Spleen (tissue), 11 donors: Measurements from ENCODE around the gene PTK7. TPM values are rescaled to one million over a fixed set of nuclear protein-coding genes. Genes with fewer than 3 reads are reported as not detected.
"Not testable (repeated sequence)": the region's sequence is repeated elsewhere in the genome, so short reads cannot be mapped to it uniquely, and the experiment has no call there.

Experiments used
- DNase-seq: peaks from one replicate; pipeline ENCODE4 v3.0.0-alpha.2; 2020
- H3K27ac ChIP-seq, 8 donors: fragments of 200-600 bp; sonication (generic) in 7 of 8; 1 replicate in 4 of 8; 2 replicates in 4 of 8; pipeline versions ENCODE4 v1.5.0 to v1.8.0; 2016 to 2021; ENCODE audit warnings: inconsistent platforms in 4 of 8, mild to moderate bottlenecking in 4 of 8, moderate library complexity in 1 of 8
- H3K27me3 ChIP-seq, 7 donors: fragments of 200-600 bp; sonication (generic) in 6 of 7; replicated peaks in 1 of 7; 1 replicate in 4 of 7; 2 replicates in 3 of 7; pipeline versions ENCODE4 v1.5.0 to v1.8.0; 2016 to 2021; ENCODE audit warnings: inconsistent platforms in 3 of 7, mild to moderate bottlenecking in 1 of 7
- H3K36me3 ChIP-seq, 6 donors: fragments of 200-600 bp; sonication (generic) in 5 of 6; 1 replicate in 4 of 6; 2 replicates in 2 of 6; pipeline versions ENCODE4 v1.5.0 to v1.8.0; 2016 to 2021; ENCODE audit warnings: inconsistent platforms in 2 of 6
- H3K4me1 ChIP-seq, 6 donors: fragments of 200-600 bp; sonication (generic) in 5 of 6; 1 replicate in 3 of 6; 2 replicates in 3 of 6; pipeline versions ENCODE4 v1.5.0 to v1.8.0; 2016 to 2021; ENCODE audit warnings: inconsistent platforms in 3 of 6
- H3K4me3 ChIP-seq, 8 donors: fragments of 200-600 bp; sonication (generic) in 7 of 8; 1 replicate in 4 of 8; 2 replicates in 4 of 8; pipeline versions ENCODE4 v1.5.0 to v1.8.0; 2016 to 2021; ENCODE audit warnings: inconsistent platforms in 4 of 8, mild to moderate bottlenecking in 4 of 8, moderate library complexity in 2 of 8
- H3K9me3 ChIP-seq, 8 donors: fragments of 200-600 bp; sonication (generic) in 7 of 8; 1 replicate in 4 of 8; 2 replicates in 4 of 8; pipeline versions ENCODE4 v1.5.0 to v1.8.0; 2016 to 2021; ENCODE audit warnings: inconsistent platforms in 4 of 8
- POLR2A ChIP-seq, 3 donors: fragments of 450-650 bp; IDR thresholded peaks; one replicate each; pipeline ENCODE4 v1.5.1; 2017; ENCODE audit warnings: antibody characterized with exemption in 3 of 3, mild to moderate bottlenecking in 1 of 3
- POLR2AphosphoS5 ChIP-seq, 3 donors: sonication (generic); formaldehyde crosslinking; IDR thresholded peaks; one replicate each; pipeline ENCODE4 v1.5.1; 2017; ENCODE audit warnings: antibody characterized with exemption in 3 of 3
- WGBS, 5 donors: extraction: QIAGEN DNeasy Blood & Tissue Kit in 3 of 5; methylation state at CpG; one replicate each; pipeline versions ENCODE4 v1.1.5 to v1.1.7; 2013 to 2018; 5-methylcytosine and 5-hydroxymethylcytosine counted together
- intact Hi-C: fragments of 100-400 bp; cut with DNase I; formaldehyde crosslinking; loops from one replicate; pipeline ENCODE4 v1.15.0; 2023; ENCODE audit warnings: low total_unique reads
- polyA plus RNA-seq, 3 donors: library from polyadenylated mRNA; stranded (reverse); fragments of 200-250 nt; gene quantifications; one replicate each; pipeline ENCODE4 v1.2.1, GENCODE V29; 2013
- total RNA-seq, 7 donors: library from RNA; depleted of rRNA in 3 of 7; stranded (reverse); fragments of >200 nt in 3 of 7; fragmentation: NEBNext Ultra II Directional in 4 of 7; extraction: Animal tissue kit (Norgen Biotek cat#: 25700) in 4 of 7; gene quantifications; one replicate each; pipeline versions ENCODE4 v1.1.0 to v1.2.1, GENCODE V29; 2016 to 2021
- TF ChIP-seq, protein P1 (sequence below), 11 experiments: fragments of 200-600 bp in 7 of 11; fragments of 450-650 bp in 4 of 11; sonication (generic) in 4 of 11; IDR thresholded peaks in 8 of 11; conservative IDR thresholded peaks in 3 of 11; 1 replicate in 7 of 11; 2 replicates in 4 of 11; pipeline versions ENCODE4 v1.4.0 to v1.8.0; 2016 to 2021; ENCODE audit warnings: antibody characterized with exemption in 11 of 11, inconsistent platforms in 4 of 11, mild to moderate bottlenecking in 1 of 11
- donor health status: healthy with polysubstance abuse.
- donor health status: DM: no; HTN: no; CAD: no; lungs with moderate emphysema.
- donor health status: DM: no; HTN: no; CAD: no.
- donor health status: Bipolar disorder and iron deficiency.
- donor health status: healthy.
- donor health status: DM: no; HTN: no; CAD: no.
- donor health status: DM: yes; HTN: yes; CAD: no.

The PTK7 gene
- total and polyA plus RNA-seq, 10 donors, result 6.0 to 66.4 (median 25.9) TPM

GRCh38 chr6:43037197-43037596 is 38.9 kb upstream of the PTK7 start:
- H3K27ac ChIP-seq, result no peak overlapping the region
- DNase-seq, result no peak
- 84 to 94% (median 90%) methylated on average over 4 to 5 of the region's 5 CpGs for WGBS, 5 donors
- intact Hi-C loops, result no loop called here
- TF ChIP-seq POLR2AphosphoS5 (IDR thresholded peaks at IDR 0.05) (no peak), POLR2A (IDR thresholded peaks at IDR 0.05) (no peak)
- TF ChIP-seq, protein P1, sequence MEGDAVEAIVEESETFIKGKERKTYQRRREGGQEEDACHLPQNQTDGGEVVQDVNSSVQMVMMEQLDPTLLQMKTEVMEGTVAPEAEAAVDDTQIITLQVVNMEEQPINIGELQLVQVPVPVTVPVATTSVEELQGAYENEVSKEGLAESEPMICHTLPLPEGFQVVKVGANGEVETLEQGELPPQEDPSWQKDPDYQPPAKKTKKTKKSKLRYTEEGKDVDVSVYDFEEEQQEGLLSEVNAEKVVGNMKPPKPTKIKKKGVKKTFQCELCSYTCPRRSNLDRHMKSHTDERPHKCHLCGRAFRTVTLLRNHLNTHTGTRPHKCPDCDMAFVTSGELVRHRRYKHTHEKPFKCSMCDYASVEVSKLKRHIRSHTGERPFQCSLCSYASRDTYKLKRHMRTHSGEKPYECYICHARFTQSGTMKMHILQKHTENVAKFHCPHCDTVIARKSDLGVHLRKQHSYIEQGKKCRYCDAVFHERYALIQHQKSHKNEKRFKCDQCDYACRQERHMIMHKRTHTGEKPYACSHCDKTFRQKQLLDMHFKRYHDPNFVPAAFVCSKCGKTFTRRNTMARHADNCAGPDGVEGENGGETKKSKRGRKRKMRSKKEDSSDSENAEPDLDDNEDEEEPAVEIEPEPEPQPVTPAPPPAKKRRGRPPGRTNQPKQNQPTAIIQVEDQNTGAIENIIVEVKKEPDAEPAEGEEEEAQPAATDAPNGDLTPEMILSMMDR (IDR thresholded peaks at IDR 0.05 in 8 of 11, conservative IDR thresholded peaks at IDR 0.05 in 3 of 11), result no peak
- no peak overlapping the region for H3K4me3 ChIP-seq
- H3K4me1 ChIP-seq, result no peaks in the 10 kb centered on the region
- H3K9me3 ChIP-seq, result no peaks in the 10 kb centered on the region
- no peaks in the 10 kb centered on the region for H3K27me3 ChIP-seq
- H3K36me3 ChIP-seq, result peaks cover 0 to 98% (median 74%) of the 10 kb centered on the region in 6 donors

DNA sequence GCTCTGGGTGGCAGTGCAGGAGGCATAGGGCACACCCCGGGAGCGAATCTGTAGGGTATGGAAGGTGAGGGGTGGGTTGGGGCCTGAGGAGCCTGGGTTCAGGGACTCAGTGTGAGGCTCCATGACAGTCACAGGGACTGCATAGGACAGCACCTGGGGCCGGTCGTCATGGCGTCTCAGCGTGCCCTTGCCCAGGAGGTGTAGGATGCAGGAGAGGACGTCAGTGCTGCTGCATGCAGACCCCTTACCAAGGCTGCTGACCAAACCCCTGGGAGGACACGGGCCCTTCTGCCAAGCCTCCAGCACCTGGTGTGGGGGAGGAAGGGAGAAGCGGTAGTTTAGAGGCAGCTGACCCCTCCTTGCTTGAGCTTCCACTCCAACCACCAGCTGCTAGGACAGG is 38.4 kb upstream of the PTK7 start:
- Histone ChIP-seq H3K27ac (no peak overlapping the region), H3K9me3 (no peaks in the 10 kb centered on the region), H3K4me3 (no peak overlapping the region), H3K36me3 (peaks cover 0 to 98% (median 74%) of the 10 kb centered on the region in 6 donors), H3K4me1 (no peaks in the 10 kb centered on the region), H3K27me3 (no peaks in the 10 kb centered on the region)
- TF ChIP-seq POLR2A (IDR thresholded peaks at IDR 0.05) (no peak), POLR2AphosphoS5 (IDR thresholded peaks at IDR 0.05) (peak in 1 of 3 donors; percentile 9)
- TF ChIP-seq, protein P1 (IDR thresholded peaks at IDR 0.05 in 8 of 11, conservative IDR thresholded peaks at IDR 0.05 in 3 of 11), result no peak
- 71 to 92% (median 90%) methylated on average over 5 to 9 of the region's 9 CpGs for WGBS, 5 donors
- intact Hi-C loops, result no loop called here
- DNase-seq, result no peak

GRCh38 chr6:43038727-43039126 is 37.4 kb upstream of the PTK7 start:
- DNase-seq, result no peak
- intact Hi-C loops, result no loop called here
- WGBS, 5 donors, result 88 to 99% (median 91%) methylated on average over 9 of the region's 9 CpGs
- peaks cover 0 to 98% (median 78%) of the 10 kb centered on the region in 6 donors for H3K36me3 ChIP-seq
- H3K9me3 ChIP-seq, result no peaks in the 10 kb centered on the region
- no peaks in the 10 kb centered on the region for H3K4me1 ChIP-seq
- no peaks in the 10 kb centered on the region for H3K27me3 ChIP-seq
- no peak overlapping the region for H3K4me3 ChIP-seq
- peak in 1 of 3 donors; percentile 55 for TF ChIP-seq POLR2AphosphoS5 (IDR thresholded peaks at IDR 0.05)
- TF ChIP-seq POLR2A (IDR thresholded peaks at IDR 0.05), result no peak
- TF ChIP-seq, protein P1 (IDR thresholded peaks at IDR 0.05 in 8 of 11, conservative IDR thresholded peaks at IDR 0.05 in 3 of 11), result no peak
- no peak overlapping the region for H3K27ac ChIP-seq

- TF ChIP-seq POLR2A (IDR thresholded peaks at IDR 0.05), result no peak
- TF ChIP-seq POLR2AphosphoS5 (IDR thresholded peaks at IDR 0.05), result peak in 1 of 3 donors; percentile 42
- H3K4me1 ChIP-seq, result no peaks in the 10 kb centered on the region
- no peaks in the 10 kb centered on the region for H3K9me3 ChIP-seq
- no peak for DNase-seq
- H3K27ac ChIP-seq, result no peak overlapping the region
- 95 to 97% (median 95%) methylated on average over 13 to 18 of the region's 18 CpGs for WGBS, 5 donors
- H3K4me3 ChIP-seq, result no peak overlapping the region
- H3K36me3 ChIP-seq, result peaks cover 0 to 98% (median 79%) of the 10 kb centered on the region in 6 donors
- intact Hi-C loops, result no loop called here
- H3K27me3 ChIP-seq, result no peaks in the 10 kb centered on the region
Measured at GRCh38 chr6:43040542-43041257, 35.4 kb upstream of the PTK7 start.

DNA sequence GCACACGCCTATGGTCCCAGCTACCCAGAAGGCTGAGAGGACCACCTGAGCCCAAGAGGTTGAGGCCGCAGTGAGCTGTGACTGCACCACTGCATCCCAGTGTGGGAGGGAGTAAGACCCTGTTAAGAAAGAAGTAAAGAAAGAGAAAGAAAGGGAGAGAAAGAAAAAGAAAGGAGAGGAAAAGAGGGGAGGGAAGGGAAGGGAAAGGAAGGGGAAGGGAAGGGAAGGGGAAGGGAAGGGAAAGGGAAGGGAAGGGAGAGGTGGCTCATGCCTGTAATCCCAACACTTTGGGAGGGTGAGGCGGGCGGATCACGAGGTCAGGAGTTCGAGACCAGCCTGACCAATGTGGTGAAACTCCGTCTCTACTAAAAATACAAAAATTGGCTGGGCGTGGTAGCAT is 34.6 kb upstream of the PTK7 start:
- H3K27ac ChIP-seq, H3K9me3 ChIP-seq, H3K4me1 ChIP-seq, H3K27me3 ChIP-seq, intact Hi-C loops, H3K4me3 ChIP-seq, DNase-seq: not testable (repeated sequence)
- 88 to 94% (median 92%) methylated on average over 6 to 8 of the region's 8 CpGs for WGBS, 5 donors
- peaks cover 0 to 98% (median 82%) of the 10 kb centered on the region in 6 donors for H3K36me3 ChIP-seq
